GM23338 (cell line): ENCODE measurements around the gene ACSM6. TPM values are rescaled to one million over a fixed set of nuclear protein-coding genes. Genes with fewer than 3 reads are reported as not detected.

Experiments
- EZH2 ChIP-seq: fragments of 200-600 bp; sonication (generic); IDR thresholded peaks from one replicate; pipeline ENCODE4 v1.8.0; 2017; ENCODE audit warnings: antibody characterized with exemption, mild to moderate bottlenecking, low read depth; ENCODE audit not compliant: unreplicated experiment
- polyA plus RNA-seq: library from polyadenylated mRNA; unstranded; fragments of >200 nt; fragmentation: Nextera tagmentation; extraction: Ambion mirVana; gene quantifications from 2 replicates; pipeline ENCODE4 v1.2.1, GENCODE V29; 2016
- small RNA-seq: library from RNA; depleted of rRNA; stranded (forward); fragments of <200 nt; gene quantifications from one replicate; pipeline ENCODE3, GENCODE V24; 2014; ENCODE audit warnings: low replicate concordance
- total RNA-seq: library from RNA; depleted of rRNA; stranded (reverse); fragments of >200 nt; shearing (Covaris generic); gene quantifications from 2 replicates; pipeline ENCODE4 v1.2.3, GENCODE V29; 2014; rRNA removed
- TF ChIP-seq, protein P1 (sequence below): fragments of 250-450 bp; sonication (Bioruptor Pico); IDR thresholded peaks from 2 replicates; pipeline ENCODE4 v1.5.0; 2020; ENCODE audit warnings: mild to moderate bottlenecking, moderate library complexity
- TF ChIP-seq, protein P2 (sequence below): IDR thresholded peaks from one replicate; pipeline ENCODE4 v1.6.1; 2018; ENCODE audit warnings: antibody characterized with exemption; ENCODE audit not compliant: unreplicated experiment

Gene ACSM6
- total and polyA plus RNA-seq, 2 experiments from 2014 or later = 0.65 TPM; not detected in 1

DNA sequence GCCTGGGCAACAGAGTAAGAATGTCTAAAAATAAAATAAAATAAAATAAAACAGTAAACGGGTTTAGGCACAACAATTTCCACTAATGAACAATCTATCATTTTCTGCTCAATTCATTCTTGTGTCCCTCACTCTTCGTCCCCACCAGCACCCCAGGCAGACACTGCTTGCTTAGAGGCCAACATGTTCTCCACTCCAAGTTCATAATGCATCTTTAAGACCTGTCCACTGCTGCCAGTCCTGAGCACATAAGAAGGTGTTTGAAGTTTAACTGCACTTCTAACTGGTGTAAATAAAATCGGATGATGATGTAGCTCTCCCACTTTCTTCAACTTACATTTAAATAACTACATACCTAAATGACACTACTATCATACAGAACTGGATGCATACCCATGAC is 83.6 kb downstream of the ACSM6 start (continued):
- TF ChIP-seq, protein P1, sequence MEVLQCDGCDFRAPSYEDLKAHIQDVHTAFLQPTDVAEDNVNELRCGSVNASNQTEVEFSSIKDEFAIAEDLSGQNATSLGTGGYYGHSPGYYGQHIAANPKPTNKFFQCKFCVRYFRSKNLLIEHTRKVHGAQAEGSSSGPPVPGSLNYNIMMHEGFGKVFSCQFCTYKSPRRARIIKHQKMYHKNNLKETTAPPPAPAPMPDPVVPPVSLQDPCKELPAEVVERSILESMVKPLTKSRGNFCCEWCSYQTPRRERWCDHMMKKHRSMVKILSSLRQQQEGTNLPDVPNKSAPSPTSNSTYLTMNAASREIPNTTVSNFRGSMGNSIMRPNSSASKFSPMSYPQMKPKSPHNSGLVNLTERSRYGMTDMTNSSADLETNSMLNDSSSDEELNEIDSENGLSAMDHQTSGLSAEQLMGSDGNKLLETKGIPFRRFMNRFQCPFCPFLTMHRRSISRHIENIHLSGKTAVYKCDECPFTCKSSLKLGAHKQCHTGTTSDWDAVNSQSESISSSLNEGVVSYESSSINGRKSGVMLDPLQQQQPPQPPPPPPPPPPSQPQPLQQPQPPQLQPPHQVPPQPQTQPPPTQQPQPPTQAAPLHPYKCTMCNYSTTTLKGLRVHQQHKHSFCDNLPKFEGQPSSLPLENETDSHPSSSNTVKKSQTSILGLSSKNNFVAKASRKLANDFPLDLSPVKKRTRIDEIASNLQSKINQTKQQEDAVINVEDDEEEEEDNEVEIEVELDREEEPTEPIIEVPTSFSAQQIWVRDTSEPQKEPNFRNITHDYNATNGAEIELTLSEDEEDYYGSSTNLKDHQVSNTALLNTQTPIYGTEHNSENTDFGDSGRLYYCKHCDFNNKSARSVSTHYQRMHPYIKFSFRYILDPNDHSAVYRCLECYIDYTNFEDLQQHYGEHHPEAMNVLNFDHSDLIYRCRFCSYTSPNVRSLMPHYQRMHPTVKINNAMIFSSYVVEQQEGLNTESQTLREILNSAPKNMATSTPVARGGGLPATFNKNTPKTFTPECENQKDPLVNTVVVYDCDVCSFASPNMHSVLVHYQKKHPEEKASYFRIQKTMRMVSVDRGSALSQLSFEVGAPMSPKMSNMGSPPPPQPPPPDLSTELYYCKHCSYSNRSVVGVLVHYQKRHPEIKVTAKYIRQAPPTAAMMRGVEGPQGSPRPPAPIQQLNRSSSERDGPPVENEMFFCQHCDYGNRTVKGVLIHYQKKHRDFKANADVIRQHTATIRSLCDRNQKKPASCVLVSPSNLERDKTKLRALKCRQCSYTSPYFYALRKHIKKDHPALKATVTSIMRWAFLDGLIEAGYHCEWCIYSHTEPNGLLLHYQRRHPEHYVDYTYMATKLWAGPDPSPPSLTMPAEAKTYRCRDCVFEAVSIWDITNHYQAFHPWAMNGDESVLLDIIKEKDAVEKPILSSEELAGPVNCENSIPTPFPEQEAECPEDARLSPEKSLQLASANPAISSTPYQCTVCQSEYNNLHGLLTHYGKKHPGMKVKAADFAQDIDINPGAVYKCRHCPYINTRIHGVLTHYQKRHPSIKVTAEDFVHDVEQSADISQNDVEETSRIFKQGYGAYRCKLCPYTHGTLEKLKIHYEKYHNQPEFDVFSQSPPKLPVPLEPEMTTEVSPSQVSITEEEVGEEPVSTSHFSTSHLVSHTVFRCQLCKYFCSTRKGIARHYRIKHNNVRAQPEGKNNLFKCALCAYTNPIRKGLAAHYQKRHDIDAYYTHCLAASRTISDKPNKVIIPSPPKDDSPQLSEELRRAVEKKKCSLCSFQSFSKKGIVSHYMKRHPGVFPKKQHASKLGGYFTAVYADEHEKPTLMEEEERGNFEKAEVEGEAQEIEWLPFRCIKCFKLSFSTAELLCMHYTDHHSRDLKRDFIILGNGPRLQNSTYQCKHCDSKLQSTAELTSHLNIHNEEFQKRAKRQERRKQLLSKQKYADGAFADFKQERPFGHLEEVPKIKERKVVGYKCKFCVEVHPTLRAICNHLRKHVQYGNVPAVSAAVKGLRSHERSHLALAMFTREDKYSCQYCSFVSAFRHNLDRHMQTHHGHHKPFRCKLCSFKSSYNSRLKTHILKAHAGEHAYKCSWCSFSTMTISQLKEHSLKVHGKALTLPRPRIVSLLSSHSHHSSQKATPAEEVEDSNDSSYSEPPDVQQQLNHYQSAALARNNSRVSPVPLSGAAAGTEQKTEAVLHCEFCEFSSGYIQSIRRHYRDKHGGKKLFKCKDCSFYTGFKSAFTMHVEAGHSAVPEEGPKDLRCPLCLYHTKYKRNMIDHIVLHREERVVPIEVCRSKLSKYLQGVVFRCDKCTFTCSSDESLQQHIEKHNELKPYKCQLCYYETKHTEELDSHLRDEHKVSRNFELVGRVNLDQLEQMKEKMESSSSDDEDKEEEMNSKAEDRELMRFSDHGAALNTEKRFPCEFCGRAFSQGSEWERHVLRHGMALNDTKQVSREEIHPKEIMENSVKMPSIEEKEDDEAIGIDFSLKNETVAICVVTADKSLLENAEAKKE (CRISPR knock-in tag) = no peak
- no peak for TF ChIP-seq EZH2
- TF ChIP-seq, protein P2, sequence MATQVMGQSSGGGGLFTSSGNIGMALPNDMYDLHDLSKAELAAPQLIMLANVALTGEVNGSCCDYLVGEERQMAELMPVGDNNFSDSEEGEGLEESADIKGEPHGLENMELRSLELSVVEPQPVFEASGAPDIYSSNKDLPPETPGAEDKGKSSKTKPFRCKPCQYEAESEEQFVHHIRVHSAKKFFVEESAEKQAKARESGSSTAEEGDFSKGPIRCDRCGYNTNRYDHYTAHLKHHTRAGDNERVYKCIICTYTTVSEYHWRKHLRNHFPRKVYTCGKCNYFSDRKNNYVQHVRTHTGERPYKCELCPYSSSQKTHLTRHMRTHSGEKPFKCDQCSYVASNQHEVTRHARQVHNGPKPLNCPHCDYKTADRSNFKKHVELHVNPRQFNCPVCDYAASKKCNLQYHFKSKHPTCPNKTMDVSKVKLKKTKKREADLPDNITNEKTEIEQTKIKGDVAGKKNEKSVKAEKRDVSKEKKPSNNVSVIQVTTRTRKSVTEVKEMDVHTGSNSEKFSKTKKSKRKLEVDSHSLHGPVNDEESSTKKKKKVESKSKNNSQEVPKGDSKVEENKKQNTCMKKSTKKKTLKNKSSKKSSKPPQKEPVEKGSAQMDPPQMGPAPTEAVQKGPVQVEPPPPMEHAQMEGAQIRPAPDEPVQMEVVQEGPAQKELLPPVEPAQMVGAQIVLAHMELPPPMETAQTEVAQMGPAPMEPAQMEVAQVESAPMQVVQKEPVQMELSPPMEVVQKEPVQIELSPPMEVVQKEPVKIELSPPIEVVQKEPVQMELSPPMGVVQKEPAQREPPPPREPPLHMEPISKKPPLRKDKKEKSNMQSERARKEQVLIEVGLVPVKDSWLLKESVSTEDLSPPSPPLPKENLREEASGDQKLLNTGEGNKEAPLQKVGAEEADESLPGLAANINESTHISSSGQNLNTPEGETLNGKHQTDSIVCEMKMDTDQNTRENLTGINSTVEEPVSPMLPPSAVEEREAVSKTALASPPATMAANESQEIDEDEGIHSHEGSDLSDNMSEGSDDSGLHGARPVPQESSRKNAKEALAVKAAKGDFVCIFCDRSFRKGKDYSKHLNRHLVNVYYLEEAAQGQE = no peak

Small RNA genes lying within 50 kb of the gene (small RNA-seq; reads per million reads assigned to genes)
- gene AL157834.3 = not detected

Other genes with a start within 250 kb of the ACSM6 start
- 2.1 and 4.1 TPM in 2 replicates for gene CYP2C8, start 124.7 kb upstream of the ACSM6 start, total RNA-seq
- gene CYP2C8, start 124.7 kb upstream of the ACSM6 start, polyA plus RNA-seq = 0.99 and 1.2 TPM in 2 replicates
- 110 and 111 TPM in 2 replicates for gene PDLIM1, start 96.8 kb downstream of the ACSM6 start, total RNA-seq
- 227 and 233 TPM in 2 replicates for gene PDLIM1, start 96.8 kb downstream of the ACSM6 start, polyA plus RNA-seq